T follicular helper cell (primary cell): ENCODE data around the gene TGM2.
"Not testable (repeated sequence)": the region's sequence is repeated elsewhere in the genome, so short reads cannot be mapped to it uniquely, and the experiment has no call there.

Experiments used
- DNase-seq: peaks from one replicate; pipeline ENCODE4 v3.0.0-alpha.2; 2020; ENCODE audit warnings: low read depth

The TGM2 gene

GRCh38 chr20:38115205-38115604 is 49.9 kb downstream of the TGM2 start:
- DNase-seq: no peak

GRCh38 chr20:38114353-38114791 is 50.7 kb downstream of the TGM2 start:
- no peak for DNase-seq

DNA sequence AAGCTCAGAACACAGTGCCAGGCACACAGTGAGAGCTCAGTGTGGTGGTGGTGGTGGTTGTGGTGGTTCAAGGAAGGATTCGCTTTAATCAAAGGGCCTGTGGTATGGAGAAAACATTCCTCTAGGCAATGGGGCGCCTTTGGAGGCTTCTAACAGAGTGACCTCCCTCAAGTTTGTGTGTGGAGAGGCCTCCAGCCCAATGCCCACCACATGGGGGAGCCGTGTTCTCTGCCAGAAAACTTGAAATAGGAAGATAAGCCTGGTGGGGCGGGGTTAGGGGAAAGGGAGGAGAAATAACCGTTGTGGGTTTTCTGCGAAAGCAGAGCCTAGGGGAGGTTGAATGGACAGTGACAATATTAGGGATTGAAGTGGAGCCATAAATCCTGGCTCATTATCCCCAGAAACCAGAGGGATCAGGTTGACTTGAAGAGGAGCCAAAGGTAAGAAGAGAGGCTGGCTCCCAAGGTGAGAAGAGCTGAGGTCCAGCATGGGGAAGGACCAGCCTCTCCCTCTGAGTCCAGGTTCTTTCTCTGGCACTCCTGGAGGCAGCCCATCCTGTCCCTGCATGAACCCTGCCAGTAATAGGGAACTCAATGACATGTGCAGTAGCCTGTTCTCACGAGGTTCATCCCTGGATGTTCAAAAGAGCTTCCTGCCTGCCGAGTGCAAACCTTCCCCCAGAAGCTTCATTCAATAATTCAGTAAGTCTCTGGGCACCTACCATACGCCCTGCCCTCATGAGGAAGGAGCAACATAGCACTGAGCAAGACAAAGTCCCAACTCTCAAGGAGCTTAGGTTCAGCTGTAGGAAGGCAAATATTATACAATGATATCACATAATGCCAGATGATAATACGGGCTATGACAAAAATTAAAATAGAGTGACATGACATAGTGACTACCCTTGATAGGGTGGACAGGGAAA is 51.4 kb downstream of the TGM2 start:
- DNase-seq: no peak

- DNase-seq: no peak
Measured at GRCh38 chr20:38112930-38113294, 52.2 kb downstream of the TGM2 start.

DNA sequence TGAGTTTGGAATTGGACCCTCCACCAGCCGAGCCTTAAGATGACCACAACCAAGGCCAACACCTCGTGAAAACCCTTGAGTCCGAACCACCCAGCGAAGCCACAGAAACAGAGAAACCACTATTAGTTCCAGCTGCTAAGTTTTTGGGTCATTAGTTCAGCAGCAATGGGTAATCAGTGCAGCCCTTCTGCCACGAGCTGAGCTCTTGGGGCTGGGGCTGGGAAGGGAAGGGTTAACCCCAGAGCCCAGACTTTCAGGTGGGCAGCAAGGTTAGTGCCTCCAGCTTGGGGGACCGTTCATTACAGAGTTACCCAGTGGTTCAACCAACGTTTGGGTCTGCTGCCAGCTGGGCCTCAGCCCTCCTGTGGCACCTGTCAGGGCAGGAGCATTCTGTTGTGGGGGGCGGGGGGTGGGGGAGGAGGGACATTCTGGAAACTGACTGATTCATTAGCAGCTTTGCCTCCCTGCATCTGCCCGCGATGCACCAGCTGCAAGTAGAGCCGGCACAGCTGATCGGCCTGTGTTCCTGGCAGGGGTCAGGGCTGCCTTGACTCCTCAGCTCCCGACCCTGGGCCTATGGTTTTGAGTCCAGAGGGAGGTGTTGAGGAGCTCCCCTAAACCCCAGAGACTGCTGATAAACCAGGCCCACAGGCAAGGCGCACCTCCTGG is 52.7 kb downstream of the TGM2 start:
- no peak for DNase-seq

DNA sequence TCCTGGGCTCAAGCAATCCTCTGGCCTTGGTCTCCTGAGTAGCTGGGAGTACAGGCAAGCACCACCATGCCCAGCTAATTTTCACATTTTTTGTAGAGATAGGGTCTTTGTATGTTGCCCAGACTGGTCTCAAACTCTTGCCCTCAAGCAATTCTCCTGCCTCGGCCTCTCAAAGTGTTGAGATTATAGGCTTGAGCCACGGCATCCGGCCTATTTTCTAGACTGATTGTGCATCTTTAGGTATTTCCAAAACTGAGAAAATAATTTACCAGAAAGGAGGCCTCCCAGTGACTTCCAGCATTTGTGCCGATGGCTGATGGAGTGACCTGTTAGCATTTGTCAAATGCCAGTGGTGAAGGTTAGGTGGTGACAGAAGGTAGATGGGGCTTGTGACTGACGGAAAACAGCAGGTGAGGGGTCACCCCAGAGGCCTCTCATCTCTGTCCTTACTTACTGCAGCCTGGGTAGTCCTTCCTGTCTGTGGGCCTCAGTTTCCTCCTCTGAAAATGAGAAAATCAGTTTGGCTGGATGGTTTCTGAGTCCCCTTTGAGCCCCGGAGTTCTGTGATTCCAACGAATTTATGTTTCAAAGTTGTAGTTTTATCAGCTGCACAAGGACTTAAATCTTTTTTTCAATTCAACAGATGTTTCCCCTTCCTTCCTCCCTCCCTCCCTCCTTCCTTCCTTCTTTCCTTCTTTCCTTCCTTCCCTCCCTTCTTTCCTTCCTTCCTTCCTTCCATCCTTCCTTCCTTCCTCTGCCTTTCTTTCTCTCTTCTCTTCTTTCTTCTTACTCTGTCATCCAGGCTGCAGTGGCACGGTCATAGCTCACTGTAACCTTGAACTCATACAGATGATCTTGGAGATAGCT is 53.5 kb downstream of the TGM2 start:
- DNase-seq: no peak

GRCh38 chr20:38110525-38111178 is 54.4 kb downstream of the TGM2 start:
- DNase-seq: no peak

GRCh38 chr20:38109591-38110524 is 55.2 kb downstream of the TGM2 start:
- no peak for DNase-seq

DNA sequence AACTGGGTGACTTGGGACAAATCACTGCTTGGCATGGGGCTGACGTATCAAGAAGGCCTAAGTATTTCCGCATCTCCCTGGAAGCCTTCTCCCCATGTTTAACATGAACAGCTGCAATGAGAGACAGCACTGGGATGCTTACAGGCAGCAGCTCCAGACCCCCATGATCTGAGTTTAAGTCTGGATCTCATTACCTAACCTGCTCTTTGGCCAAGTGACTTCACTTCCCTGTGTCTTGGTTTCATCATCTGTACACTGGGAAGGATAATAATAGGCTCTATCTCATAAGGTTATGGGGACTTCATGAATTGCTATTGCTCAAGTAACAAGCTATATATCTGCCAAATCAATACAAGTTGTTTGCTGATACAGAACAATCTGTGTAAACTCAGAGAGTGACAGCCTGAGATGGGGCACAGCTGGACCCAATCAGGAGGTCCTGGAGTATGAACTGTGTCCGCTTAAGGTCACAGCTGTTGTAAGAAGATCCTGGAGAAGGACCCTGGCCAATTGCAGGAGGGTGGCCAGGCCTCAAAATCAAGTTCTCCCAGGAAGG is 56.0 kb downstream of the TGM2 start:
- no peak for DNase-seq

- no peak for DNase-seq
Measured at GRCh38 chr20:38108438-38108985, 56.6 kb downstream of the TGM2 start.

DNA sequence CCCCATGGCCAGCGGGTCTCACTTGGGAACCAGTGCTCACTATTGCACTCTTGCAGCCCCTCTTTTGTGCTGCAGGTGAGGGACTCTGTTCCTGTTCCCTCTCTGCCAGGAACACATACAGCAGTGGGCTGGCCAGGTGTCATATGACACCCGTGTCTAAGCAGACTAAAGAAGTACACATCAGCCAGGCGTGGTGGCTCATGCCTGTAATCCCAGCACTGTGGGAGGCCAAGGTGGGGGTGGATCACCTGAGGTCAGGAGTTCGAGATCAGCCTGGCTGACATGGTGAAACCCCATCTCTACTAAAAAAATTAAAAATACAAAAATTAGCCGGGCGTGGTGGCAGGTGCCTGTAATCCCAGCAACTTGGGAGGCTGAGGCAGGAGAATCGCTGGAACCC is 57.2 kb downstream of the TGM2 start:
- DNase-seq: not testable (repeated sequence)

GRCh38 chr20:38107386-38107785 is 57.7 kb downstream of the TGM2 start:
- DNase-seq: not testable (repeated sequence)

- no peak for DNase-seq
Measured at GRCh38 chr20:38106461-38106860, 58.6 kb downstream of the TGM2 start.

DNA sequence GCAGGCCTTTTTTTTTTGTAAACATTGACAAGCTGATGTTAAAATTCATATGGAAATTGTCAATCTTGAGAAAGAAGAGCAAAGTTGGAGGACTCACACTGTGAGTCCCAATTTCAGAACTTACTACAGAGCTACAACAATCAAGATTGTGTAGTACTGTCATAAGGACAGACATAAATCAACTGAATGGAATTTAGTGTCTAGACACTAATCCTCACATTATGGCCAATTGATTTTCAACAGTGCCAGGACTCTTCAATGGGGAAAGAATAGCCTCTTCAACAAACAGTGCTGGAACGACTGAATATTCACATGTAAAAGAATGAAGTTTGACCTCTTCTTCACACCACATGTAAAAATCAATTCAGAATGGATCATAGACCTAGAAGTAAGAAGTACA is 60.8 kb downstream of the TGM2 start:
- no peak for DNase-seq

- not testable (repeated sequence) for DNase-seq
Measured at GRCh38 chr20:38102206-38102605, 62.9 kb downstream of the TGM2 start.

DNA sequence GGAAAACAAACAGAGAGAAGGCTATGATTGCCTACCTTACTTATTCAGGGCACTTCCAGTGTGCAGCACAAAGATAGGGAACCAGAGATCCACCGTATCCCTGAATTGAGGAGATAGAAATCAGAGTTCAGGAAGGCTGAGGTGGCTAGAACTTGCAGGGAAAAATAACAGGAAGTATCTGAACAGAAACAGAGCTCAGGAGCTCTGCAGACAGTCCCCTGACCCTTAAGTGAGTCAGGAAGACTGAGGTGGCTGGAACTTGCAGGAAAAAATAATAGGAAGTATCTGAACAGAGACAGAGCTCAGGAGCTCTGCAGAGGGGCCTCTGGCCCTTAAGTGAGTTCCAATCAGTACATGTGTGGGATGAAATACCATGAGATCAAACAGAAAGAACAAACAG is 66.1 kb downstream of the TGM2 start:
- no peak for DNase-seq

DNA sequence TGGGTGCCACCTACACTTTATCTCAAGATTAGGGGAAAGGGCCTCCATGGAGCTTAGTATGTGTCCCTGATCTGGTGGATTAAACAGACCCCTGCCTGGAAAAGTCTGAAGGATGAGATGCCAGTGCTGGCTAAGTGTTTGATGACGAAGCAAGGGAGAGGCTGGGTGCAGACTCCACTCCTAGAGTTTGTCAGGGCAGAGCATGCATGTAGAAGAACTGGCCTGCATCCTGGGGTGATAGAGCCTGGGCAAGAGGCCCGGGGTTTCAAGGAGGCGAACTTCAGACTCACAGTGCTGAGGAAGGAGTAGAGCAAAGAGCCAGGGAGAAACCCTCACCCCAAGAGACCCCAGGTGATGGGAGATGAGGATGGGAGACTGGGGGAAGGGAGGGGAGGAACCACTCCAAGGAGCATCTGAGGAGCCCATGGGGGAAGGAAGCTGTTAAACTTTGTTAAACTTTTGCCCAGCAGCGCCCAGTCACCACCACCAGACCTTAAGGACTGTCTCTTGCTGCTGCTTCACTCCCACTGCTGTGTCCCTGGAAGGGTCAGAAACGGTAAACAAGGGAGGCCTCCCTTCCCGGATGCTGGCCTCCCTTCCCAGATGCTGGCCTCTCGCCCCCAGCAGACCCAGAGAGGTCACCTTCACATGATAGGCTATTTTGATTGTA is 69.9 kb downstream of the TGM2 start:
- no peak for DNase-seq

GRCh38 chr20:38094373-38094891 is 70.6 kb downstream of the TGM2 start:
- DNase-seq: peak; percentile 7

DNA sequence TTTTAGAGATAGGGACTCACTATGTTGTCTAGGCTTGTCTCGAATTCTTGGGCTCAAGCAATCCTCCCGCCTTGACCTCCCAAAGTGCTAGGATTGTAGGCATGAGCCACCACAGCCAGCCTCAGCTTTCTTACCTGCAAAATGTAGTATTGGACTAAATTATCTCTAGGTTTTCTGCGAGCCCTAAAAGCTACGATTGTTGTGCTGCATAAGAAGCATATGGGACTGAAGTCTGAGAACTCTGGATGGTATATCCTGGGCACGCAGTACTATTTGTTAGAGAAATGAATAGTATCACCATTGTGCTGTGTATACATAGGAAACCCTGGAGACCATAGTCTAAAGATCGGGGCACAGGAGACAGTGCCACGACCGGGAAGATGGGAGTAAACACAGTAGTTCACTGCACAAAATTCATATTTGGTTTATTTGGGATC is 71.4 kb downstream of the TGM2 start:
- DNase-seq: no peak
